GM18951 (cell line): ENCODE data around the gene CCDC28A.

ENCODE experiments used
- POLR2A ChIP-seq: IDR thresholded peaks from 4 replicates; pipeline ENCODE4 v1.6.1; 2011; ENCODE audit warnings: mild to moderate bottlenecking; ENCODE audit not compliant: insufficient read length, insufficient read depth; ENCODE audit errors: extremely low read depth
- in situ Hi-C: fragments of 300-500 bp; cut with MboI; formaldehyde crosslinking; loops from one replicate; pipeline ENCODE4 v1.12.0; 2022; ENCODE audit warnings: low sequenced_read_pairs, mixed read lengths, inconsistent platforms; ENCODE audit not compliant: unreplicated experiment

Gene CCDC28A

DNA sequence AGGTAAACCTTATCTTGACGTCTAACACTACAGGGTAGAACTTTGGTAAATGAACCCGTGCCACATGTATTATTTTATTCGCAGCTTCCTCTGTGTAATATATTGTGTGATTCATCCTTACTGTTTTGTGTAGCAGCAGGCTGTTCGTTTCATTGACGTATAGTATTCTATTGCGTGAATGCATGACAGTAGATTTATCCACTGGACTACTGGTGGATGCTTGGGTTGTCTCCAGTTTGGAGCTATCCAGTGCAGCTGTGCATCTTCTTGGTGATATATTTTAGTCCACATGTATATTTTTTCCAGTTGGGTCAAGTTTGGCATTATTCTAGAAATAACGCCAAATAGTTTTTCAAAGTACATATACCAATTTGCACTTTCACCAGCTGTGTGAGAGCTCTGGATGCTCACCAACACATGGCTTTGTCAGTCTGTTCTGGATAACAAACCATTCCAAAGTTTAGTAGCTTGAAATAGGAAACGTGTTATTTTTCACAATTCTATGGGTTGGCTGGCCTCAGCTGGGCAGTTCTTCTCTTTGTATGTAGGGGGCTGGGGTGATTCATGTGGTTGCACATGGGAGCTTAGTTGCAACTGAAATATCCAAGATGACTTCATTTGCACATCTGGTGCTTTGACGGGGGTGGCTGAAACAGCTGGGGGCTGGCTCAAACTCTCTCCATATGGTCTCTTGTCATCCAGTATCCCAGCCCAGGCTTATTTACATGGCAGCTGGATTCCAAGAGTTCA lies 31.6 kb downstream of the CCDC28A start:
- TF ChIP-seq POLR2A, result no peak
- in situ Hi-C loops, result loop anchor here (5.0 to 25.0 kb wide), 3 partner anchors 307 to 562 kb away; no protein-coding TSS in a partner anchor

DNA sequence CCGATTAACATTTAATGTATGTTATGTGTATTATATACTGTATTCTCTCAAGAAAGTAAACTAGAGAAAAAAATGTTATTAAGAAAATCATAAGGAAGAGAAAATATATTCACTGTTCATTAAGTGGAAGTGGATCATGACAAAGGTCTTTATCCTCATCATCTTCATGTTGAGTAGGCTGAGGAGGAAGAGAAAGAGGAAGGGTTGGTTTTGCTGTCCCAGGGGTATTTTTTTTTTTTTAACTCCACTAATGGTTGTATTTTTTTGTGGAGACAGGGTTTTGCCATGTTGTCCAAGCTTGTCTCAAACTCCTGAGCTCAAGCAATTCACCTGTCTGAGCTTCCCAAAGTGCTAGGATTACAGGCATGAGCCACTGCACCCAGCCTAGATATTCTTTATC lies 33.3 kb downstream of the CCDC28A start:
- TF ChIP-seq POLR2A, result no peak
- in situ Hi-C loops, result loop anchor here (5.0 to 25.0 kb wide), 3 partner anchors 305 to 560 kb away; no protein-coding TSS in a partner anchor

DNA sequence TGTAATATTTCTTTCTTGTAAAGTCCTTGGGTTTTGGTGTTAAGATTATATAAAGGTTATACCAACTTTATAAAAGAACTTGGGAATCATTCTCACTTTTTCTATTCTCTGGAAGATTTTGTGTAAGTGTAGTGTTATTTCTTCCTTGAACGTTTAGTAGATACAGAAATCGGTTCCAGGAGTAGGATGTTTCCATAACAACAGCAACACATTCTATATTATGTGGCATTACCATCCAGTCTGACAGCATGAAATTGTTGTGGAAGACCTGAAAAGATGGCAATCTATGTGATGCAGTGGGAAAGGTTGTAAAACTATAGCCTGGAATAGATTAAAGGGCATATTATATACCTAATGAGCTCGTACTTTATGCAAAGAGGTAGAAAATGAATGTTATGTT lies 36.1 kb downstream of the CCDC28A start:
- no peak for TF ChIP-seq POLR2A
- in situ Hi-C loops, result loop anchor here (5.0 to 25.0 kb wide), 3 partner anchors 303 to 558 kb away; no protein-coding TSS in a partner anchor

DNA sequence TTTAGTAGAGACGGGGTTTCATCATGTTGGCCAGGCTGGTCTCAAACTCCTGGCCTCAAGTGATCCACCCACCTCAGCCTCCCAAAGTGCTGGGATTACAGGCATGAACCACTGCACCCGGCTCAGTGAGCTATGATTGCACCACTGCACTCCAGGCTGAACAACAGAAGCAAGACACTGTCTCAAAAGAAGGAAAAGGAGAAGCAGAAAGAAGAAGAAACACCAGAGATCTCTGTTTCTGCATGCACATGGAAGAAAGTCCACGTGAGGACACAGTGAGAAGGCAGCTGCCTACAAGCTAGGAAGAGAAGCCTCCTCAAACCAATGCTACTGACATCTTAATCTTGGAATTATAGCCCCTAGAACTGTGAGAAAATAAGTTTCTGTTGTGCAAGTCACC lies 38.3 kb downstream of the CCDC28A start:
- TF ChIP-seq POLR2A, result no peak
- in situ Hi-C loops, result loop anchor here (25.0 kb wide), 2 partner anchors 300 to 400 kb away; no protein-coding TSS in a partner anchor

DNA sequence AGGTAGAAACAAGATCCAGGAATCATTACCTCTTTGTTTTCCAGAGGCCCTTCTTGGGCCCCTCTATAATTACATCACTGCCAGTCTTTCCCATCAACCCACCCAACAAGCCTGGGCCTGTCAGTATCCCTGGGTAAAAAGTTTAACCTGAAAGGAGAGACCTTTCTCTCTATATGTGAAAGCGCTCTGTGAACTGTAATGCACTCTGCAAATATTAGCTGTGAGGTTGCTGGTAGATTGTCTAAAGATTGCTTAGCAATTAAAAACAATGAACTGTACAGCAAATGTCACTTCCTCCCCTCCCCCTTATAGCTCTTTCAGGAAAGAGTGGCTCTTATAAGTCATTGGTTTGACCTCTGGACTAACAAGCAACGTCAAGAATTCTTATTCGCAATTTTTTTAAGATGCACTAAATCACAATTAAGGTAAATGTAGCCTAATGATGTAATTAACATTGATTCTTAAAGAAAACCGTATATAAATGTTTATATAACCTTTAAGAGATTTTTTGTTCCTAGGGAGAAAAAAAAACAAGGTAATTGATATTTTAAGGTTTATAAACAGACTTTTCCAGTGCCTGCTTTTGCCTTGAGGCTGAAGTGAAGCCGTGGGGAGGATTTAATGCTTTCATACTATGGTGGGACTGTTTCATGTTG lies 40.7 kb downstream of the CCDC28A start:
- in situ Hi-C loops, result loop anchor here (25.0 kb wide), 2 partner anchors 298 to 398 kb away; no protein-coding TSS in a partner anchor
- TF ChIP-seq POLR2A, result no peak

DNA sequence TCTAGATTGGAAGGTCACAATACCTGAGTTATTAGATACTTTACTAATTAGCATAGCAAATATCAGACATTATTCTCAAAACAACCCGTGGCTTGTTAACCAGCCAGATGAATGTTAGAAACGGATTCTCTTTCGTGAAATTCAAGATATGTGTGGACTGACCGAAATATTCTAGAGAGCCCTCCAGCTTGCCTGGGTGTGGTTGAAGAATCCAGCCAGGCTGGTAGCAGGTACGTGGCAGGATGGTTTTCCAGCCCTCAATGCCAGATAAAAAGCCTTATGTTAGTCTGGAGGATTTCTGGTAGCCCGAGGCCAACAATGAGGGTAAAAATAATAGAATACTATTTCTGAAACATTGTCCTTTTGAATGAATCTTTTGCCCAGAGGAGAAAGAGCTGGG lies 41.7 kb downstream of the CCDC28A start:
- in situ Hi-C loops, result loop anchor here (5.0 to 25.0 kb wide), 3 partner anchors 172 to 397 kb away; partner anchors contain the start of gene REPS1
- TF ChIP-seq POLR2A, result no peak

DNA sequence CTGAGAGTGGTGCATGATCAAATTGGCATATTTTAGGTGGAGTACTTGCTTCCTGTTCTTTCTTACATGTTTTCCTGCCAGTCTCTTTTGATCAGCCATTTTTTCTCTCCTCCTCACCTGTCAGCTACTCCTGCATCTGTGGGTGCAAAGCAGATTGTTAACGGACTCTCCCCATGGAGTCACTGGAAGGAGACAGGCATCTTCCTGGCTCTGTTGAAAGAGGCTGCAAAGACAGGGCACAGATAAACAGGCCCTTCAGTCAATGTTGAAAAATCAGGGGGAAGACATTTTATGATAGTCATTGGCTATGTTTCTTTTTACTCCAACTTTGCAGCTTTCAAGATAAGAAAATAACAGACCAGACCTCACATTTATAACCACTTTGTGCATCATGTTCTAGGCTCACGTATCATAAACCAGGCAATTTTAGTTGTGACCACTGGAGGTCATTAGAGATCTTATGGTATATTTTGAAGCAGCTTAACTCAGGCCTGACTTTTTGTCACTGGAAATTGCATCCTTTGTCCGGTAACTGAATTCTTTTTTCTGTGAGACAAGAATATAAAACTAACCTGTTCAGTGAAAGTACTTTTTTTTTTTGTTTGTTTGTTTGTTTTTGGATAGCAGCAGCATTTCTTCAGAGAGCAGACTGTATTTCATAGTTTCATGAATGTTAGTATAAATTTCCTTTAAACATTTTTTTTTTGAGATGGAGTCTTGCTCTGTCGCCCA lies 42.4 kb downstream of the CCDC28A start:
- in situ Hi-C loops, result loop anchor here (5.0 to 25.0 kb wide), 3 partner anchors 171 to 396 kb away; partner anchors contain the start of gene REPS1
- TF ChIP-seq POLR2A, result no peak

DNA sequence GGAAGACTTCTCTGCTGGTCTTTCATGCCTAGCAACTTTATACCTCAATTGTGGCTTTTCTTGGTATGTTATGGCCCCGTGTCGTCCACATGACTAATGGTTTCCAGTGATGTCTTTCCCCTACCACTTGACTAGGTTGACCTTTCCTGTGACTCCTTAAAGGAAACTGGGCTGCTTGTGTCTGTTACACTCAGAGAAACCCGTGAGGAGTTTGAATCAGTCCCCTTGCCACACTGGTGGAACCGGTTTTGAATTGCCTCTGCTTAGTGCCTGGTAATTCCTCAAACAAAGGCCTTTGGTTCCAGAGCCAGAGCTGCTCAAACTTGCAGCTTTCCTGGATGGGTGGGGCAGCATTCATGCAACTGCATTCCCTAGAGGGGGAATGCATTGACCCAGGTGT lies 44.2 kb downstream of the CCDC28A start:
- TF ChIP-seq POLR2A, result no peak
- in situ Hi-C loops, result loop anchor here (5.0 to 25.0 kb wide), 3 partner anchors 170 to 395 kb away; partner anchors contain the start of gene REPS1

DNA sequence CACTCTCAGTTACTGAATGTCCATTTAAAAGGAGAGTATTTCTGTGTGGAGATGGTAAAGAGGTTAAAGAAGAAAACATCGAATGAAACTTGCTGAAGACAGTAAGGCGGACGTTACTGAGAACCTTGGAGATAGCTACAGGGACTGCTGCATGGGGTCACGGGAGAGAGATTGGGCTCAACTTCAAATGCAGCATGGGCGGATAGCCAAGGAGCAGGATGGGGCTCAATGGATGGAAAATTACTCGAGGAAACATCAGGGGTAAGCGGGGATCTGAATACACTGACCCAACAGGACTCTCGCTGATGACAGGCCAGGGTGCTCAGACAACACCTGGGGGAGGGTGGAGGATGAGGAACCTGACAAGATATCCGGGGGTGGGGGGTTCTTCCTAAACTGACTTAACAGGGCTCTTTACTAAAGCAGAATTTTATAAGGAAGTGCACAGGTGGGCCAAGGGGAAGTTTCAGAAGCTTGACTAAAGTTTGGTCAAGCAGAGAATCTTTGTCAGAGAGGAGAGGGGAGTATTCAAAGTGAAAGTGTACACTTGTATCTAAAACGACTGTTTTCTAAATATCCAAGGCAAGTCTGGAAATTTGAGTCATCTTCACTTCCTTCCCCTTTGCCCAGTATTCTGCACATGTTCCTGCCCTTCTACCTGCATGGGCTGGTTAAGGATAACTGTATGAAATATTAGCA lies 45.1 kb downstream of the CCDC28A start:
- in situ Hi-C loops, result loop anchor here (5.0 to 25.0 kb wide), 3 partner anchors 169 to 394 kb away; partner anchors contain the start of gene REPS1
- no peak for TF ChIP-seq POLR2A

DNA sequence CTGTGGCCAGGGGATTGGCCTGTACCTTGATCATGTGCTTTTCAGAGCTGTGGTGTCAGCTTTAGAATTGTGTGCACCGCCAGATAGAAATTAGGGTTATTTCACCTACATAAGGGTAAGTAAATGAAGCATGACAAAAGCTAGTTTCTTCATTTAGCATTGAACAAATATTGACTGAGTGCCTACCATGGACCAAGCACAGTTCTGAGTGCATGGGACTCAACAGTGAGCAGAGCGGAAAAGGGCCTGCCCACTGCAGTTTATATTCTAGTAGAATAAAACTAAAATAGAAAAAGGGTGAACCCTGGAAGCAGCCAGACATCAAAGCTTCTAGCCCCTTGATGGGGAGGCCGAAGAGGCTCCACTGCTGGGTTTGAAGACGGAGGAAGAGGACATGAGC lies 48.0 kb downstream of the CCDC28A start:
- in situ Hi-C loops, result loop anchor here (25.0 kb wide), 2 partner anchors 291 to 391 kb away; no protein-coding TSS in a partner anchor
- TF ChIP-seq POLR2A, result no peak

DNA sequence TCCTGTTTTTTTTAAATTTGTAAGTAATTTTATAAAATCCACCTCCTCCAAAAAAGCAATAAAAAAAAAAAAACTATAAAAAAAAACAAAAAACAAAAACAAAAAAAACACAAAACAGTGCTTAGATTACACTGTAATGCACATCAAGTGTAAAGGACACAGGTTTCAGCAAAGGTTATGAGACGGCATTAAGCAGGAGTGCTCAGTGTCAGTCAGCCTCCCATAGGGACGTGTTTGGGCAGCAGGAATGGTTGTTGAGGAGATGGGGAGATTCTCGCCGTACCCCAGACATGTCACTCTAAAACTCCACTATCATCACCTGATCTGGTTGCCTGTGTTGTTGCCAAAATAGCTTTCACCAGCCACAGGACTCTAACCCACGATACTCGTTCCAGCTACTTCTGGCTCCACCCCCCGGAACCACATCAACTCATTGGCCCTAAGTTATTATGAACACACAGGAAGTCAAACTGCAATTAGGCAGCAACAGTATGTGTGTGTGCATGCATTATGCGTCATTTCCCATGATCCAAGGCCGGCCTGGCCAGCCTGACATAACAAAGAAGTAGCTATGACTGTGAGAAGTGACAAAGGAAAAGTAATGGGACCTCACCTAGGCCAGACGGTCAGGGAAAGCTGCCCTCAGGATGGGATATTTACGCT lies 51.0 kb downstream of the CCDC28A start:
- in situ Hi-C loops, result loop anchor here (25.0 kb wide), 2 partner anchors 288 to 388 kb away; no protein-coding TSS in a partner anchor
- no peak for TF ChIP-seq POLR2A

DNA sequence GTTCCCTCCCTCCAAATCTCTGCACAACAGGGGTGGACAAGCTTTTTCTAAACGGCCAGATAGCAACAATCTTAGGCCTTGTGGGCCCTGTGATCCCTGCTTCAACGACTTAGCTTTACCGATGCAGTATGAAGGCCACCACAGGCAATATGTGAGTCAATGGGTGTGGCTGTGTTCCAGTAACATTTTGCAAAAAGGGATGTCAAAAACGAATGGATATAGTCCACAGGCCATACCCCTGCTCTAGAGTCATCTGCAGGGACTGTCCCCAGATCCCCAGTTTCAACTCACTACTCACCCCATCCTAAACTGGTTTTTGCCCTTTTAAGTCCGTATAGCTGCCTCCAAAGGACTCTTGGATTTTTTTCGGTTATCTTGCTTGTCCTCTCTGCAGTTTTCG lies 56.7 kb downstream of the CCDC28A start:
- in situ Hi-C loops, result no loop called here
- TF ChIP-seq POLR2A, result no peak

DNA sequence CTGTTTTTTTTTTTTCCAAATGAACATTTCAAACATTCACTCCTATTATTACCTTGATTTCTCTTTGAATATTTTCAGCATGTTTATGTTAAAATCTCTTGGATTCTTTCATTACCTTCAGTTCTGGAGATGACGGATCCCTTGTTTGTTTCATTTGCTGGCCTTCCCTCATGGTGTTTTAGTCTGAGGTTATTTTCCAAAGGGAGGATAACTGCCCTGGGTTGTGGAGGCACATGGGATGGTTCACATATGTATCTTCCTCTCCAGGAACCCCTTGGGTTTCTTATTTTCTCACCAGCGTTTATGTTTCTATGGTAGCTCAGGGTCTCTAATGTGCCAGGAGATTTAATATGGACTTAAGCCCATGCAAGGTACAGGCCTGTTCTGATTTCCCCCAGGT lies 58.6 kb downstream of the CCDC28A start:
- in situ Hi-C loops, result no loop called here
- TF ChIP-seq POLR2A, result no peak
